Mesenchymal stem cell (in vitro differentiated cells and primary cell): ENCODE measurements around the gene VGLL3.

Experiments
- DNase-seq: peaks from one replicate; pipeline ENCODE4 v3.0.0-alpha.2; 2013
- H2AFZ ChIP-seq: one replicate; pipeline ENCODE4 v1.6.1; 2013; ENCODE audit warnings: low read depth, mild to moderate bottlenecking, control low read depth, inconsistent platforms, low read length, moderate library complexity
- H2AK5ac ChIP-seq: 2 replicates; pipeline ENCODE4 v1.6.1; 2013; ENCODE audit warnings: low read length, moderate library complexity, mild to moderate bottlenecking, inconsistent platforms; ENCODE audit not compliant: severe bottlenecking
- H2BK120ac ChIP-seq: one replicate; pipeline ENCODE4 v1.6.1; 2013; ENCODE audit warnings: low read depth, mild to moderate bottlenecking, inconsistent platforms, low read length, moderate library complexity
- H2BK12ac ChIP-seq, 2 experiments: one replicate each; pipeline ENCODE4 v1.6.1; 2013; ENCODE audit warnings: inconsistent platforms in 2 of 2, low read length in 2 of 2, mild to moderate bottlenecking in 2 of 2, moderate library complexity in 2 of 2, control low read depth in 1 of 2
- H2BK15ac ChIP-seq: one replicate; pipeline ENCODE4 v1.6.1; 2013; ENCODE audit warnings: mild to moderate bottlenecking, low read depth, inconsistent platforms; ENCODE audit not compliant: poor library complexity, severe bottlenecking
- H2BK5ac ChIP-seq: 2 replicates; pipeline ENCODE4 v1.6.1; 2013; ENCODE audit warnings: low read depth, mild to moderate bottlenecking, low read length, control low read depth, inconsistent platforms; ENCODE audit not compliant: poor library complexity, severe bottlenecking
- H3K14ac ChIP-seq, 2 experiments: one replicate each; pipeline ENCODE4 v1.6.1; 2013; ENCODE audit warnings: inconsistent platforms in 2 of 2, low read length in 2 of 2, control low read depth in 1 of 2, mild to moderate bottlenecking in 1 of 2, moderate library complexity in 1 of 2
- H3K18ac ChIP-seq, 2 experiments: one replicate each; pipeline ENCODE4 v1.6.1; 2013; ENCODE audit warnings: inconsistent platforms in 2 of 2, low read length in 2 of 2, control low read depth in 1 of 2, low read depth in 1 of 2, mild to moderate bottlenecking in 1 of 2
- H3K23ac ChIP-seq, 2 experiments: one replicate each; pipeline ENCODE4 v1.6.1; 2013; ENCODE audit warnings: inconsistent platforms in 2 of 2, low read length in 2 of 2, mild to moderate bottlenecking in 2 of 2, moderate library complexity in 2 of 2, control low read depth in 1 of 2
- H3K27ac ChIP-seq: 2 replicates; pipeline ENCODE4 v1.5.1; 2013; ENCODE audit warnings: mild to moderate bottlenecking, moderate library complexity, low read length, control low read depth, inconsistent platforms; ENCODE audit not compliant: poor library complexity, severe bottlenecking
- H3K27me3 ChIP-seq, 2 experiments: 2 replicates each; pipeline versions ENCODE4 v1.6.1 to v1.7.0; 2013; ENCODE audit warnings: low read length in 2 of 2, mild to moderate bottlenecking in 2 of 2, moderate library complexity in 2 of 2, control low read depth in 1 of 2, inconsistent platforms in 1 of 2; ENCODE audit not compliant: control insufficient read depth in 1 of 2, insufficient read depth in 1 of 2
- H3K36me3 ChIP-seq, 2 experiments: 2 replicates each; pipeline versions ENCODE4 v1.6.1 to v1.7.0; 2013; ENCODE audit warnings: low read length in 2 of 2, control low read depth in 1 of 2, inconsistent platforms in 1 of 2, low read depth in 1 of 2, mild to moderate bottlenecking in 1 of 2; ENCODE audit not compliant: insufficient read depth in 2 of 2, control insufficient read depth in 1 of 2
- H3K4ac ChIP-seq, 2 experiments: one replicate each; pipeline ENCODE4 v1.6.1; 2013; ENCODE audit warnings: inconsistent platforms in 2 of 2, low read length in 2 of 2, mild to moderate bottlenecking in 2 of 2, moderate library complexity in 2 of 2, control low read depth in 1 of 2, low read depth in 1 of 2
- H3K4me1 ChIP-seq: 2 replicates; pipeline ENCODE4 v1.6.1; 2013; ENCODE audit warnings: low read depth, low read length, control low read depth; ENCODE audit not compliant: control insufficient read depth, insufficient read depth
- H3K4me2 ChIP-seq: 2 replicates; pipeline ENCODE4 v1.6.1; 2013; ENCODE audit warnings: low read length, mild to moderate bottlenecking, inconsistent platforms; ENCODE audit not compliant: poor library complexity, severe bottlenecking
- H3K4me3 ChIP-seq, 2 experiments: 2 replicates each; pipeline versions ENCODE4 v1.5.1 to v1.7.0; 2013; ENCODE audit warnings: low read length in 2 of 2, mild to moderate bottlenecking in 2 of 2, control low read depth in 1 of 2, low read depth in 1 of 2; ENCODE audit not compliant: insufficient read depth in 1 of 2
- H3K79me1 ChIP-seq: replicated peaks from 2 replicates; pipeline ENCODE4 v1.6.1; 2013; ENCODE audit warnings: mild to moderate bottlenecking, control low read depth, low read length, inconsistent platforms; ENCODE audit not compliant: poor library complexity, severe bottlenecking
- H3K9ac ChIP-seq: 2 replicates; pipeline ENCODE4 v1.7.0; 2013; ENCODE audit warnings: mild to moderate bottlenecking, low read length, moderate library complexity
- H3K9me3 ChIP-seq: 2 replicates; pipeline ENCODE4 v1.7.0; 2013; ENCODE audit warnings: mild to moderate bottlenecking, low read length; ENCODE audit not compliant: control insufficient read depth
- H4K8ac ChIP-seq: one replicate; pipeline ENCODE4 v1.6.1; 2013; ENCODE audit warnings: inconsistent platforms, mild to moderate bottlenecking, low read length, moderate library complexity
- H4K91ac ChIP-seq: one replicate; pipeline ENCODE4 v1.6.1; 2013; ENCODE audit warnings: mild to moderate bottlenecking, low read length, inconsistent platforms
- WGBS: methylation state at CpG from one replicate; pipeline ENCODE4 v1.1.7; 2013; ENCODE audit warnings: mixed read lengths; 5-methylcytosine and 5-hydroxymethylcytosine counted together

VGLL3 gene

GRCh38 chr3:86954747-86955146, 36.2 kb downstream of the VGLL3 start:
- Histone ChIP-seq H2AK5ac (no peak overlapping the region), H3K9me3 (no peaks in the 10 kb centered on the region), H3K27me3 (no peaks in the 10 kb centered on the region), H2AFZ (no peak overlapping the region), H3K4me2 (no peak overlapping the region), H3K18ac (no peak overlapping the region), H4K8ac (no peak overlapping the region), H2BK120ac (no peak overlapping the region), H3K79me1 (peaks cover 4% of the 10 kb centered on the region), H2BK15ac (no peak overlapping the region), H2BK5ac (no peak overlapping the region), H3K4me1 (no peaks in the 10 kb centered on the region), H3K23ac (no peak overlapping the region), H3K4me3 (peak overlapping the region in 1 of 2 experiments; percentile 56), H3K36me3 (peaks cover 0 to 30% of the 10 kb centered on the region in 2 experiments), H3K9ac (peak overlapping the region; percentile 39), H2BK12ac (no peak overlapping the region), H3K27ac (no peak overlapping the region), H3K14ac (no peak overlapping the region), H3K4ac (no peak overlapping the region), H4K91ac (no peak overlapping the region)
- no peak for DNase-seq
- 100% methylated on average over 1 of the region's 2 CpGs for WGBS

- no peak overlapping the region for H2AK5ac ChIP-seq
- no peak overlapping the region for H4K91ac ChIP-seq
- H3K27ac ChIP-seq, result no peak overlapping the region
- no peak overlapping the region for H4K8ac ChIP-seq
- peaks cover 4% of the 10 kb centered on the region for H3K79me1 ChIP-seq
- peak overlapping the region in 1 of 2 experiments; percentile 56 for H3K4me3 ChIP-seq
- H3K4ac ChIP-seq, result no peak overlapping the region
- H3K23ac ChIP-seq, result no peak overlapping the region
- no peak overlapping the region for H3K4me2 ChIP-seq
- H2BK120ac ChIP-seq, result no peak overlapping the region
- no peak for DNase-seq
- no peak overlapping the region for H2BK15ac ChIP-seq
- H2BK5ac ChIP-seq, result no peak overlapping the region
- no peaks in the 10 kb centered on the region for H3K27me3 ChIP-seq
- no peak overlapping the region for H3K14ac ChIP-seq
- no peaks in the 10 kb centered on the region for H3K4me1 ChIP-seq
- H3K18ac ChIP-seq, result no peak overlapping the region
- H3K36me3 ChIP-seq, result peaks cover 0 to 27% of the 10 kb centered on the region in 2 experiments
- H2BK12ac ChIP-seq, result no peak overlapping the region
- H3K9me3 ChIP-seq, result no peaks in the 10 kb centered on the region
- peak overlapping the region; percentile 39 for H3K9ac ChIP-seq
- no CpG with 5 or more reads among the region's 1 CpG for WGBS
- no peak overlapping the region for H2AFZ ChIP-seq
Measured at GRCh38 chr3:86954226-86954625, 36.7 kb downstream of the VGLL3 start.

GRCh38 chr3:86951322-86951721, 39.6 kb downstream of the VGLL3 start:
- H2AK5ac ChIP-seq, result no peak overlapping the region
- peaks cover 4% of the 10 kb centered on the region for H3K79me1 ChIP-seq
- no peak overlapping the region for H2BK5ac ChIP-seq
- H4K91ac ChIP-seq, result no peak overlapping the region
- H3K27me3 ChIP-seq, result no peaks in the 10 kb centered on the region
- peak; percentile 41 for DNase-seq
- H3K4me3 ChIP-seq, result peak overlapping the region in 1 of 2 experiments; percentile 3
- H3K4ac ChIP-seq, result no peak overlapping the region
- H3K23ac ChIP-seq, result no peak overlapping the region
- H3K4me2 ChIP-seq, result no peak overlapping the region
- peak overlapping the region; percentile 42 for H3K9ac ChIP-seq
- H3K9me3 ChIP-seq, result no peaks in the 10 kb centered on the region
- H2BK15ac ChIP-seq, result no peak overlapping the region
- no peak overlapping the region for H4K8ac ChIP-seq
- H3K18ac ChIP-seq, result no peak overlapping the region
- no peak overlapping the region for H2BK12ac ChIP-seq
- H2BK120ac ChIP-seq, result no peak overlapping the region
- H2AFZ ChIP-seq, result no peak overlapping the region
- no peaks in the 10 kb centered on the region for H3K4me1 ChIP-seq
- H3K14ac ChIP-seq, result no peak overlapping the region
- no peak overlapping the region for H3K27ac ChIP-seq
- peaks cover 0 to 31% of the 10 kb centered on the region in 2 experiments for H3K36me3 ChIP-seq

GRCh38 chr3:86950717-86951116, 40.2 kb downstream of the VGLL3 start:
- Histone ChIP-seq H3K9ac (peak overlapping the region; percentile 42), H3K4me2 (no peak overlapping the region), H3K9me3 (no peaks in the 10 kb centered on the region), H3K14ac (no peak overlapping the region), H3K18ac (no peak overlapping the region), H2BK5ac (no peak overlapping the region), H2BK120ac (no peak overlapping the region), H3K27me3 (no peaks in the 10 kb centered on the region), H3K79me1 (peaks cover 3% of the 10 kb centered on the region), H2BK12ac (no peak overlapping the region), H3K36me3 (peaks cover 0 to 31% of the 10 kb centered on the region in 2 experiments), H2BK15ac (no peak overlapping the region), H3K4ac (no peak overlapping the region), H3K4me3 (peak overlapping the region in 1 of 2 experiments; percentile 3), H3K4me1 (no peaks in the 10 kb centered on the region), H3K27ac (no peak overlapping the region), H4K8ac (no peak overlapping the region), H2AFZ (no peak overlapping the region), H3K23ac (no peak overlapping the region), H4K91ac (no peak overlapping the region), H2AK5ac (no peak overlapping the region)
- WGBS, result no CpG with 5 or more reads among the region's 3 CpGs
- DNase-seq, result no peak
